ENCODE data around the gene PDE6A. TPM values are rescaled to one million over a fixed set of nuclear protein-coding genes. Genes with fewer than 3 reads are reported as not detected.

The PDE6A gene
- total RNA-seq, 1 donor from 2014 or later: 0.14 TPM

GRCh38 chr5:149979896-149980295, 35.3 kb upstream of the PDE6A start:
- Mint-ChIP-seq H3K27ac (ENCODE audit: unreplicated experiment) (no peak overlapping the region), H3K4me3 (ENCODE audit: unreplicated experiment) (no peak overlapping the region), H3K36me3 (ENCODE audit: low read depth, unreplicated experiment) (peaks cover 7% of the 10 kb centered on the region), H3K9me3 (ENCODE audit: unreplicated experiment) (no peaks in the 10 kb centered on the region), H3K27me3 (ENCODE audit: low read depth, unreplicated experiment) (no peaks in the 10 kb centered on the region), H3K4me1 (ENCODE audit: low read depth, unreplicated experiment) (peaks cover 9% of the 10 kb centered on the region)
- H3K4me3 ChIP-seq (ENCODE audit: insufficient read depth, low read depth, low read length): no peak overlapping the region
- H3K27me3 ChIP-seq (ENCODE audit: insufficient read depth, low read length): no peaks in the 10 kb centered on the region
- H3K4me1 ChIP-seq (ENCODE audit: insufficient read depth, low read length): no peaks in the 10 kb centered on the region
- no peak for FAIRE-seq
- H3K27ac ChIP-seq (ENCODE audit: low read depth, low read length): no peak overlapping the region
- H3K9me3 ChIP-seq (ENCODE audit: insufficient read depth, low read depth, low read length): no peaks in the 10 kb centered on the region
- no peaks in the 10 kb centered on the region for H3K79me2 ChIP-seq (ENCODE audit: insufficient read depth, low read length)
- H4K20me1 ChIP-seq (ENCODE audit: insufficient read depth, low read length): no peaks in the 10 kb centered on the region
- no peak for DNase-seq (ENCODE audit: low read depth)
- no peak overlapping the region for H3K4me2 ChIP-seq (ENCODE audit: low read length)
- H3K36me3 ChIP-seq (ENCODE audit: insufficient read depth, low read length): peaks cover 9% of the 10 kb centered on the region
- H3K9ac ChIP-seq (ENCODE audit: low read length): no peak overlapping the region
- H2AFZ ChIP-seq (ENCODE audit: low read depth, low read length): no peak overlapping the region
- no peak for TF ChIP-seq EZH2 (IDR thresholded peaks at IDR 0.05; ENCODE audit: insufficient read depth, low read length)
- TF ChIP-seq CTCF (IDR thresholded peaks at IDR 0.05; ENCODE audit: insufficient read depth, low read depth, low read length): no peak

DNA sequence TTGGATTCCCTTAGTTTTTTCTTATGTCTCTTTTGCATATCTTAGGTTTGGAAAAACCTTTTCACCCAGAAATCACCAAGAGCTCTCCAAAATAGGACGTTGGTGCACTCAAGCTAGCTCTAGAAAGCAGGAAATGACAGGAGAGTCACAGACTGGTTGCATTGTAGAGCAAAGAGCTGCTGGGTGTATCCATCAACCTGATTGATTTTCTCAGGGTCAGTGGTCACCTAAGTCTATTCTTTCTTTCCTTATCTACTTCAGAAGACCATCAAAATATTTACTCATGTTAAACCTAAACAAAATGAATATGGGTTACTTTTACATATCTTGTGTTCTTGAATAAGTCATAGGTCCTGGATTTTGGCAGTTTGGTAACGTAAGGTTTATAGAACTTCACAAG, 30.8 kb upstream of the PDE6A start:
- Histone ChIP-seq H3K9ac (ENCODE audit: low read length) (no peak overlapping the region), H3K4me2 (ENCODE audit: low read length) (no peak overlapping the region), H3K79me2 (ENCODE audit: insufficient read depth, low read length) (no peaks in the 10 kb centered on the region), H3K27me3 (ENCODE audit: insufficient read depth, low read length) (no peaks in the 10 kb centered on the region), H3K36me3 (ENCODE audit: insufficient read depth, low read length) (peaks cover 2% of the 10 kb centered on the region), H3K4me1 (ENCODE audit: insufficient read depth, low read length) (no peaks in the 10 kb centered on the region), H3K9me3 (ENCODE audit: insufficient read depth, low read depth, low read length) (no peaks in the 10 kb centered on the region), H3K27ac (ENCODE audit: low read depth, low read length) (no peak overlapping the region), H3K4me3 (ENCODE audit: insufficient read depth, low read depth, low read length) (no peak overlapping the region), H4K20me1 (ENCODE audit: insufficient read depth, low read length) (peaks cover 7% of the 10 kb centered on the region), H2AFZ (ENCODE audit: low read depth, low read length) (no peak overlapping the region)
- peaks cover 3% of the 10 kb centered on the region for H3K36me3 Mint-ChIP-seq (ENCODE audit: low read depth, unreplicated experiment)
- H3K27me3 Mint-ChIP-seq (ENCODE audit: low read depth, unreplicated experiment): no peaks in the 10 kb centered on the region
- no peak overlapping the region for H3K4me3 Mint-ChIP-seq (ENCODE audit: unreplicated experiment)
- H3K27ac Mint-ChIP-seq (ENCODE audit: unreplicated experiment): no peak overlapping the region
- DNase-seq (ENCODE audit: low read depth) (no peak), FAIRE-seq (no peak)
- TF ChIP-seq EZH2 (IDR thresholded peaks at IDR 0.05; ENCODE audit: insufficient read depth, low read length) (no peak), CTCF (IDR thresholded peaks at IDR 0.05; ENCODE audit: insufficient read depth, low read depth, low read length) (no peak)
- H3K9me3 Mint-ChIP-seq (ENCODE audit: unreplicated experiment): no peaks in the 10 kb centered on the region
- H3K4me1 Mint-ChIP-seq (ENCODE audit: low read depth, unreplicated experiment): peaks cover 9% of the 10 kb centered on the region

- no peak for TF ChIP-seq CTCF (IDR thresholded peaks at IDR 0.05; ENCODE audit: insufficient read depth, low read depth, low read length)
- TF ChIP-seq EZH2 (IDR thresholded peaks at IDR 0.05; ENCODE audit: insufficient read depth, low read length): no peak
- H3K4me2 ChIP-seq (ENCODE audit: low read length): no peak overlapping the region
- no peak overlapping the region for H3K27ac ChIP-seq (ENCODE audit: low read depth, low read length)
- H3K4me1 ChIP-seq (ENCODE audit: insufficient read depth, low read length): no peaks in the 10 kb centered on the region
- FAIRE-seq (no peak), DNase-seq (ENCODE audit: low read depth) (no peak)
- H3K9me3 ChIP-seq (ENCODE audit: insufficient read depth, low read depth, low read length): no peaks in the 10 kb centered on the region
- no peaks in the 10 kb centered on the region for H3K27me3 Mint-ChIP-seq (ENCODE audit: low read depth, unreplicated experiment)
- H2AFZ ChIP-seq (ENCODE audit: low read depth, low read length): no peak overlapping the region
- H3K4me3 ChIP-seq (ENCODE audit: insufficient read depth, low read depth, low read length): no peak overlapping the region
- H4K20me1 ChIP-seq (ENCODE audit: insufficient read depth, low read length): peaks cover 15% of the 10 kb centered on the region
- H3K36me3 Mint-ChIP-seq (ENCODE audit: low read depth, unreplicated experiment): no peaks in the 10 kb centered on the region
- no peaks in the 10 kb centered on the region for H3K4me1 Mint-ChIP-seq (ENCODE audit: low read depth, unreplicated experiment)
- H3K36me3 ChIP-seq (ENCODE audit: insufficient read depth, low read length): no peaks in the 10 kb centered on the region
- no peaks in the 10 kb centered on the region for H3K27me3 ChIP-seq (ENCODE audit: insufficient read depth, low read length)
- no peak overlapping the region for H3K27ac Mint-ChIP-seq (ENCODE audit: unreplicated experiment)
- no peak overlapping the region for H3K9ac ChIP-seq (ENCODE audit: low read length)
- no peaks in the 10 kb centered on the region for H3K9me3 Mint-ChIP-seq (ENCODE audit: unreplicated experiment)
- peaks cover 3% of the 10 kb centered on the region for H3K79me2 ChIP-seq (ENCODE audit: insufficient read depth, low read length)
- H3K4me3 Mint-ChIP-seq (ENCODE audit: unreplicated experiment): no peak overlapping the region
Measured at GRCh38 chr5:149969181-149969930, 24.8 kb upstream of the PDE6A start.
